ENCODE results near the gene PGBD4. TPM values are rescaled to one million over a fixed set of nuclear protein-coding genes. Genes with fewer than 3 reads are reported as not detected.

The PGBD4 gene
- total RNA-seq (2021), result 1.1 to 1.2 TPM (median 1.1 TPM) in 3 replicates
- percentile 68 among the genes with signal in this experiment for Bru-seq, nascent RNA
- long read RNA-seq, experiment 1, full-length matches to known transcripts, result 3 of 5 reads
- long read RNA-seq, experiment 1, partial matches to known transcripts, result 0 of 5 reads
- long read RNA-seq, experiment 1, other reads (novel, unspliced or antisense), result 2 of 5 reads
- long read RNA-seq, experiment 2, result 0 reads
- long read RNA-seq, experiment 3, full-length matches to known transcripts, result 3 of 3 reads
- long read RNA-seq, experiment 3, partial matches to known transcripts, result 0 of 3 reads
- long read RNA-seq, experiment 3, other reads (novel, unspliced or antisense), result 0 of 3 reads

- H3K36me3 Mint-ChIP-seq, result peaks cover 5% of the 10 kb centered on the region
- ChIA-PET POLR2A (interaction anchor here (0.7 to 1.2 kb wide), 5 partner anchors 9 to 265 kb away, joined by 3 read pairs; partner anchors contain the start of genes KATNBL1, LPCAT4, NOP10 and NUTM1), CTCF (interaction anchor here (1.1 to 1.5 kb wide), 2 partner anchors 8 to 108 kb away, joined by 10 to 15 read pairs; partner anchors contain the start of gene KATNBL1)
- H3K4me3 Mint-ChIP-seq, result peak within 1 kb of the TSS; percentile 99
- DNase-seq (ENCODE audit: low spot score), result peak; percentile 99
- H3K4me1 Mint-ChIP-seq, result peaks cover 11% of the 10 kb centered on the region
- ATAC-seq, result peak; percentile 98
- no peaks in the 10 kb centered on the region for H3K9me3 Mint-ChIP-seq
- H3K27ac Mint-ChIP-seq, result peak within 1 kb of the TSS; percentile 95
- no peaks in the 10 kb centered on the region for H3K27me3 Mint-ChIP-seq (ENCODE audit: low read depth)
- TF ChIP-seq ZBTB21 (CRISPR knock-in tag; IDR thresholded peaks at IDR 0.05; ENCODE audit: borderline replicate concordance) (no peak), SP1 (CRISPR knock-in tag; conservative IDR thresholded peaks at IDR 0.05) (peak; percentile 65), ATF1 (CRISPR knock-in tag; IDR thresholded peaks at IDR 0.05) (no peak; the same call in 1 of the 2 replicates), ERG (CRISPR knock-in tag; IDR thresholded peaks at IDR 0.05) (no peak), ZNF396 (CRISPR knock-in tag; IDR thresholded peaks at IDR 0.05; ENCODE audit: borderline replicate concordance) (no peak), ZNF232 (CRISPR knock-in tag; IDR thresholded peaks at IDR 0.05) (peak; percentile 83; the same call in 1 of the 2 replicates), ATF2 (CRISPR knock-in tag; IDR thresholded peaks at IDR 0.05; ENCODE audit: borderline replicate concordance, low read depth) (no peak), ZNF512 (CRISPR knock-in tag; IDR thresholded peaks at IDR 0.05; ENCODE audit: borderline replicate concordance) (no peak), NR2C2 (CRISPR knock-in tag; IDR thresholded peaks at IDR 0.05) (no peak), ZNF121 (CRISPR knock-in tag; IDR thresholded peaks at IDR 0.05) (no peak), SMAD4 (CRISPR knock-in tag; IDR thresholded peaks at IDR 0.05) (0 out of 2 replicates have a peak, but pooled peaks have one; percentile 35), NFE2L1 (CRISPR knock-in tag; IDR thresholded peaks at IDR 0.05) (no peak), AFF4 (CRISPR knock-in tag; IDR thresholded peaks at IDR 0.05; ENCODE audit: borderline replicate concordance) (no peak), TEAD1 (CRISPR knock-in tag; IDR thresholded peaks at IDR 0.05) (peak; percentile 67; the same call in 1 of the 2 replicates), NFATC4 (CRISPR knock-in tag; IDR thresholded peaks at IDR 0.05) (no peak), ZBTB43 (CRISPR knock-in tag; IDR thresholded peaks at IDR 0.05) (no peak), ELF4 (CRISPR knock-in tag; IDR thresholded peaks at IDR 0.05; ENCODE audit: low read depth) (no peak), E2F5 (CRISPR knock-in tag; IDR thresholded peaks at IDR 0.05) (peak; percentile 49; the same call in 1 of the 2 replicates), CDX4 (CRISPR knock-in tag; IDR thresholded peaks at IDR 0.05; ENCODE audit: borderline replicate concordance) (no peak), ZNF281 (CRISPR knock-in tag; IDR thresholded peaks at IDR 0.05) (no peak)
Measured at GRCh38 chr15:34101366-34102174, at the start of gene PGBD4, which contains the start of gene EMC7. Gene PGBD4, plus strand, starts transcription at chr15:34102083. Its CDS starts 449 bp downstream, at chr15:34102532. Gene EMC7, minus strand, starts transcription at chr15:34101862. Its CDS starts 23 bp downstream, at chr15:34101839.

All from WTC11 (cell line).